ENCODE data around the gene MKNK1.

The MKNK1 gene

GRCh38 chr1:46543382-46543760 lies 60.7 kb downstream of the MKNK1 start:
- Histone ChIP-seq H3K9me3 (no peaks in the 10 kb centered on the region), H3K4me1 (ENCODE audit: control insufficient read depth in 1 of 2, insufficient read depth in 1 of 2, low read depth in 1 of 2, low read length in 1 of 2) (no peaks in the 10 kb centered on the region), H3K27ac (no peak overlapping the region), H3K36me3 (no peaks in the 10 kb centered on the region), H3K27me3 (peaks cover 86% of the 10 kb centered on the region), H3K4me3 (ENCODE audit: low read depth in 1 of 2, low read length in 1 of 2) (no peak overlapping the region)
- no peak for TF ChIP-seq CTCF (IDR thresholded peaks at IDR 0.05)

- no peak for TF ChIP-seq CTCF (IDR thresholded peaks at IDR 0.05)
- no peaks in the 10 kb centered on the region for H3K4me1 ChIP-seq (ENCODE audit: control insufficient read depth in 1 of 2, insufficient read depth in 1 of 2, low read depth in 1 of 2, low read length in 1 of 2)
- no peaks in the 10 kb centered on the region for H3K9me3 ChIP-seq
- no peak overlapping the region for H3K4me3 ChIP-seq (ENCODE audit: low read depth in 1 of 2, low read length in 1 of 2)
- H3K36me3 ChIP-seq = no peaks in the 10 kb centered on the region
- no peak overlapping the region for H3K27ac ChIP-seq
- H3K27me3 ChIP-seq = peaks cover 98% of the 10 kb centered on the region
These were observed 64.1 kb downstream of the MKNK1 start for GRCh38 chr1:46539972-46540371.

- Histone ChIP-seq H3K9me3 (no peaks in the 10 kb centered on the region), H3K4me1 (ENCODE audit: control insufficient read depth in 1 of 2, insufficient read depth in 1 of 2, low read depth in 1 of 2, low read length in 1 of 2) (peaks cover 5% of the 10 kb centered on the region in 2 experiments), H3K27ac (no peak overlapping the region), H3K4me3 (ENCODE audit: low read depth in 1 of 2, low read length in 1 of 2) (no peak overlapping the region), H3K27me3 (peaks cover 98% of the 10 kb centered on the region), H3K36me3 (no peaks in the 10 kb centered on the region)
- TF ChIP-seq CTCF (IDR thresholded peaks at IDR 0.05) = no peak
These were observed 65.9 kb downstream of the MKNK1 start for GRCh38 chr1:46538147-46538546.

GRCh38 chr1:46537651-46538050 lies 66.4 kb downstream of the MKNK1 start:
- H3K27me3 ChIP-seq = peaks cover 98% of the 10 kb centered on the region
- no peak for TF ChIP-seq CTCF (IDR thresholded peaks at IDR 0.05)
- no peaks in the 10 kb centered on the region for H3K36me3 ChIP-seq
- H3K4me1 ChIP-seq (ENCODE audit: control insufficient read depth in 1 of 2, insufficient read depth in 1 of 2, low read depth in 1 of 2, low read length in 1 of 2) = peaks cover 5 to 6% of the 10 kb centered on the region in 2 experiments
- no peak overlapping the region for H3K4me3 ChIP-seq (ENCODE audit: low read depth in 1 of 2, low read length in 1 of 2)
- no peaks in the 10 kb centered on the region for H3K9me3 ChIP-seq
- no peak overlapping the region for H3K27ac ChIP-seq

GRCh38 chr1:46536527-46536926 lies 67.5 kb downstream of the MKNK1 start:
- H3K9me3 ChIP-seq = no peaks in the 10 kb centered on the region
- TF ChIP-seq CTCF (IDR thresholded peaks at IDR 0.05) = no peak
- H3K4me1 ChIP-seq (ENCODE audit: control insufficient read depth in 1 of 2, insufficient read depth in 1 of 2, low read depth in 1 of 2, low read length in 1 of 2) = peaks cover 5 to 8% of the 10 kb centered on the region in 2 experiments
- no peak overlapping the region for H3K27ac ChIP-seq
- H3K4me3 ChIP-seq (ENCODE audit: low read depth in 1 of 2, low read length in 1 of 2) = no peak overlapping the region
- H3K36me3 ChIP-seq = no peaks in the 10 kb centered on the region
- H3K27me3 ChIP-seq = peaks cover 98% of the 10 kb centered on the region

- peaks cover 100% of the 10 kb centered on the region for H3K27me3 ChIP-seq
- no peaks in the 10 kb centered on the region for H3K9me3 ChIP-seq
- no peak for TF ChIP-seq CTCF (IDR thresholded peaks at IDR 0.05)
- H3K4me3 ChIP-seq (ENCODE audit: low read depth in 1 of 2, low read length in 1 of 2) = no peak overlapping the region
- no peak overlapping the region for H3K27ac ChIP-seq
- no peaks in the 10 kb centered on the region for H3K36me3 ChIP-seq
- H3K4me1 ChIP-seq (ENCODE audit: control insufficient read depth in 1 of 2, insufficient read depth in 1 of 2, low read depth in 1 of 2, low read length in 1 of 2) = peaks cover 5 to 8% of the 10 kb centered on the region in 2 experiments
These were observed 69.0 kb downstream of the MKNK1 start for GRCh38 chr1:46535063-46535462.
